K562 (cell line): ENCODE data around the gene TPRG1L. TPM values are rescaled to one million over a fixed set of nuclear protein-coding genes. Genes with fewer than 3 reads are reported as not detected.

Experiments
- ATF4 ChIP-seq: fragments of 450-650 bp; formaldehyde crosslinking; IDR thresholded peaks from 2 replicates; pipeline ENCODE4 v1.4.0; 2022; ENCODE audit warnings: mild to moderate bottlenecking, moderate library complexity
- CHD2 ChIP-seq: IDR thresholded peaks from 2 replicates; pipeline ENCODE4 v1.6.1; 2011; ENCODE audit warnings: low read depth, low read length
- ETV1 ChIP-seq: fragments of 450-650 bp; conservative IDR thresholded peaks from 2 replicates; pipeline ENCODE4 v1.6.1; 2016; ENCODE audit warnings: missing genetic modification characterization, control low read depth, low read depth, missing compliant biosample characterization
- GTF2E2 ChIP-seq: fragments of 200-800 bp; sonication (Bioruptor generic); IDR thresholded peaks from 2 replicates; pipeline ENCODE4 v1.6.1; 2016; ENCODE audit warnings: missing genetic modification characterization, missing compliant biosample characterization
- HMG20A ChIP-seq: fragments of 450-650 bp; formaldehyde crosslinking; conservative IDR thresholded peaks from 2 replicates; pipeline ENCODE4 v1.4.0; 2020; ENCODE audit warnings: mild to moderate bottlenecking, mixed read lengths
- NFIX ChIP-seq: fragments of 250-450 bp; sonication (Bioruptor Pico); IDR thresholded peaks from 2 replicates; pipeline ENCODE4 v1.4.0; 2020; ENCODE audit warnings: low read depth, mild to moderate bottlenecking, moderate library complexity
- RFX5 ChIP-seq: IDR thresholded peaks from 2 replicates; pipeline ENCODE4 v1.6.1; 2011; ENCODE audit warnings: low read depth, mild to moderate bottlenecking, improper control_type of control experiment, low read length
- SNRNP70 ChIP-seq: fragments of 200-400 bp; formaldehyde crosslinking; optimal IDR thresholded peaks from 2 replicates; pipeline ENCODE3; 2017; ENCODE audit warnings: low read depth, low read length
- SRF ChIP-seq, 2 experiments: fragments of 250-450, 450-650 bp in 1 of 2; sonication (Bioruptor Pico) in 1 of 2; sonication (generic) in 1 of 2; formaldehyde crosslinking; IDR thresholded peaks; 2 replicates each; pipeline versions ENCODE4 v1.5.0 to v1.5.1; 2020 to 2022; ENCODE audit warnings: mild to moderate bottlenecking in 1 of 2, missing genetic modification reagents in 1 of 2
- USF2 ChIP-seq: sonication (generic); formaldehyde crosslinking; IDR thresholded peaks from 2 replicates; pipeline ENCODE4 v1.5.0; 2020; ENCODE audit warnings: missing genetic modification reagents
- ZNF146 ChIP-seq: IDR thresholded peaks from one replicate; pipeline ENCODE4 v1.6.1; 2018; ENCODE audit warnings: missing compliant biosample characterization; ENCODE audit not compliant: unreplicated experiment
- ZNF24 ChIP-seq: fragments of 450-650 bp; IDR thresholded peaks from 2 replicates; pipeline ENCODE4 v1.6.1; 2016
- ZNF324 ChIP-seq: fragments of 250-450 bp; sonication (Bioruptor Pico); IDR thresholded peaks from 2 replicates; pipeline ENCODE4 v1.4.0; 2020; ENCODE audit warnings: mild to moderate bottlenecking
- ZNF561 ChIP-seq: fragments of 450-650 bp; formaldehyde crosslinking; conservative IDR thresholded peaks from 2 replicates; pipeline ENCODE4 v1.4.0; 2020; ENCODE audit warnings: mild to moderate bottlenecking, moderate library complexity
- polyA plus RNA-seq, 8 experiments: library from polyadenylated mRNA; depleted of rRNA in 4 of 8; stranded (reverse) in 5 of 8; unstranded in 3 of 8; fragments of >200 nt; fragmentation: Nextera tagmentation in 2 of 8; fragmentation: Illumina TruSeq in 1 of 8; extraction: Ambion mirVana in 2 of 8; extraction: Trizol in 1 of 8; gene quantifications; 2 replicates each; pipeline versions ENCODE4 v1.2.1 to v1.2.3, GENCODE V29; 2011 to 2014; ENCODE audit warnings: inconsistent platforms in 1 of 8, missing spikeins in 1 of 8
- total RNA-seq, 7 experiments: library from RNA; depleted of rRNA in 6 of 7; stranded (reverse); fragments of >200 nt in 6 of 7; fragmentation: Illumina TruSeq in 2 of 7; extraction: Trizol in 2 of 7; gene quantifications; 2 replicates each; pipeline versions ENCODE4 v1.2.1 to v1.2.3, GENCODE V29; 2011 to 2021; ENCODE audit warnings: low replicate concordance in 1 of 7
- TF ChIP-seq, protein P1 (sequence below): fragments of 250-450 bp; sonication (Bioruptor Pico); IDR thresholded peaks from 2 replicates; pipeline ENCODE4 v1.5.0; 2022; ENCODE audit warnings: mild to moderate bottlenecking
- TF ChIP-seq, protein P2 (sequence below): sonication (generic); formaldehyde crosslinking; IDR thresholded peaks from 2 replicates; pipeline ENCODE4 v1.8.1; 2023; ENCODE audit warnings: mild to moderate bottlenecking, missing genetic modification reagents
- TF ChIP-seq, protein P3 (sequence below): fragments of 450-650 bp; formaldehyde crosslinking; IDR thresholded peaks from 2 replicates; pipeline ENCODE4 v1.4.0; 2020; ENCODE audit warnings: mild to moderate bottlenecking, moderate library complexity
- TF ChIP-seq, protein P4 (sequence below): fragments of 200-800 bp; sonication (Bioruptor generic); IDR thresholded peaks from 2 replicates; pipeline ENCODE4 v1.6.1; 2017; ENCODE audit warnings: missing genetic modification characterization, missing compliant biosample characterization

The TPRG1L gene
- total and polyA plus RNA-seq, 9 of the 15 experiments (the other 6 are each of a cell fraction or from before 2014, with no cell fraction given): 1.6 to 11.0 (median 6.2) TPM

DNA sequence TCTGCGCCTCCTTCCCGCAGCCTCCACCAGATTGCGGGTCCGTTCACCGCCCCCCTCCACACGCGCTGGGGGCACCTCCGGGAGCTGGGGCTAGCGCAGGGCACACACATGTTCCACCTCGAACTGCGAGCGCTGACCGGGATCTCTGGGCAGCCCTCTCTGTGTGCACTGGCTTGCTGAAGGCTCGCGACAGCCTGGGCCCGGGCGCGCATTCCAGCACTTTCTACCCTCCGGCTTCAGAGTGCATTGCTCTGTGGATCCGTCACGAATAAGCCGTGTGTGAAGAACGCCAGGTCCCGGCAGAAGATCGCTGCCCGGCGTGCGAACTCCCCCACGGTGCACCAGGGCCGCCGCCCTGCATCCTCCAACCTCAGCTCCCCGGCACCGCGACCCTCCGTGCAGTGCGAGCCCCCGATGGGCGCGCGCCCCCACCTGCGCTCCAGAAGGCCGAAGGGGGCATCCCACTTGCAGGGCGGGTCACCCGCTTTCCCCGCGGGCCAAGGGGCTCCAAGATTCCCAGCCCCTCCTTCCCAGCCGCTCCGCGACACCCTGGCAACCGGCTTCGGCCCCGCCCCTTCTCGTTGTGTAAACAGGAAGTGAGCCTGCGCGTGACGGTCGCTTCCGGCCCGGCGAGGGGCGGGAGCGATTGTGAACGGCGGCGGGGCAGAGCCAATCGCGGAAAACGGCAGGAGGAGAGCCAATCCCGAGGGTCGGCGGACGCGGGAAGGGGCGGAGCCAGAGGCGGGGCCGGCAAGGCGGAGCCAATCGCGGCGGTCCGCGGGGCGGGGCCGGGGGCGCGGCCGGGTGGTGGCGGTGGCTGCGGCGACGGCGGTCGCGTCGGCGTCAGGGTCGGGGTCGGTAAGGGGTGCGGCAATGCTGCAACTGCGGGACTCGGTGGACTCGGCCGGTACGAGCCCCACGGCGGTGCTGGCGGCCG, at the start of gene TPRG1L (continued):
- TF ChIP-seq, protein P1, sequence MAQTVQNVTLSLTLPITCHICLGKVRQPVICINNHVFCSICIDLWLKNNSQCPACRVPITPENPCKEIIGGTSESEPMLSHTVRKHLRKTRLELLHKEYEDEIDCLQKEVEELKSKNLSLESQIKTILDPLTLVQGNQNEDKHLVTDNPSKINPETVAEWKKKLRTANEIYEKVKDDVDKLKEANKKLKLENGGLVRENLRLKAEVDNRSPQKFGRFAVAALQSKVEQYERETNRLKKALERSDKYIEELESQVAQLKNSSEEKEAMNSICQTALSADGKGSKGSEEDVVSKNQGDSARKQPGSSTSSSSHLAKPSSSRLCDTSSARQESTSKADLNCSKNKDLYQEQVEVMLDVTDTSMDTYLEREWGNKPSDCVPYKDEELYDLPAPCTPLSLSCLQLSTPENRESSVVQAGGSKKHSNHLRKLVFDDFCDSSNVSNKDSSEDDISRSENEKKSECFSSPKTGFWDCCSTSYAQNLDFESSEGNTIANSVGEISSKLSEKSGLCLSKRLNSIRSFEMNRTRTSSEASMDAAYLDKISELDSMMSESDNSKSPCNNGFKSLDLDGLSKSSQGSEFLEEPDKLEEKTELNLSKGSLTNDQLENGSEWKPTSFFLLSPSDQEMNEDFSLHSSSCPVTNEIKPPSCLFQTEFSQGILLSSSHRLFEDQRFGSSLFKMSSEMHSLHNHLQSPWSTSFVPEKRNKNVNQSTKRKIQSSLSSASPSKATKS (CRISPR knock-in tag): no peak
- TF ChIP-seq ATF4 (no peak), USF2 (CRISPR knock-in tag) (peak; percentile 85), CHD2 (peak; percentile 66), SNRNP70 (no peak), ZNF324 (no peak), GTF2E2 (tag) (no peak), ETV1 (tag) (peak; percentile 85), RFX5 (no peak), HMG20A (no peak), ZNF561 (no peak), ZNF146 (no peak), SRF (CRISPR knock-in tag; IDR thresholded peaks at IDR 0.05) (no peak), NFIX (CRISPR knock-in tag) (no peak), ZNF24 (no peak)
- TF ChIP-seq, protein P2, sequence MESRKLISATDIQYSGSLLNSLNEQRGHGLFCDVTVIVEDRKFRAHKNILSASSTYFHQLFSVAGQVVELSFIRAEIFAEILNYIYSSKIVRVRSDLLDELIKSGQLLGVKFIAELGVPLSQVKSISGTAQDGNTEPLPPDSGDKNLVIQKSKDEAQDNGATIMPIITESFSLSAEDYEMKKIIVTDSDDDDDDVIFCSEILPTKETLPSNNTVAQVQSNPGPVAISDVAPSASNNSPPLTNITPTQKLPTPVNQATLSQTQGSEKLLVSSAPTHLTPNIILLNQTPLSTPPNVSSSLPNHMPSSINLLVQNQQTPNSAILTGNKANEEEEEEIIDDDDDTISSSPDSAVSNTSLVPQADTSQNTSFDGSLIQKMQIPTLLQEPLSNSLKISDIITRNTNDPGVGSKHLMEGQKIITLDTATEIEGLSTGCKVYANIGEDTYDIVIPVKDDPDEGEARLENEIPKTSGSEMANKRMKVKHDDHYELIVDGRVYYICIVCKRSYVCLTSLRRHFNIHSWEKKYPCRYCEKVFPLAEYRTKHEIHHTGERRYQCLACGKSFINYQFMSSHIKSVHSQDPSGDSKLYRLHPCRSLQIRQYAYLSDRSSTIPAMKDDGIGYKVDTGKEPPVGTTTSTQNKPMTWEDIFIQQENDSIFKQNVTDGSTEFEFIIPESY (CRISPR knock-in tag): no peak
- TF ChIP-seq, protein P3, sequence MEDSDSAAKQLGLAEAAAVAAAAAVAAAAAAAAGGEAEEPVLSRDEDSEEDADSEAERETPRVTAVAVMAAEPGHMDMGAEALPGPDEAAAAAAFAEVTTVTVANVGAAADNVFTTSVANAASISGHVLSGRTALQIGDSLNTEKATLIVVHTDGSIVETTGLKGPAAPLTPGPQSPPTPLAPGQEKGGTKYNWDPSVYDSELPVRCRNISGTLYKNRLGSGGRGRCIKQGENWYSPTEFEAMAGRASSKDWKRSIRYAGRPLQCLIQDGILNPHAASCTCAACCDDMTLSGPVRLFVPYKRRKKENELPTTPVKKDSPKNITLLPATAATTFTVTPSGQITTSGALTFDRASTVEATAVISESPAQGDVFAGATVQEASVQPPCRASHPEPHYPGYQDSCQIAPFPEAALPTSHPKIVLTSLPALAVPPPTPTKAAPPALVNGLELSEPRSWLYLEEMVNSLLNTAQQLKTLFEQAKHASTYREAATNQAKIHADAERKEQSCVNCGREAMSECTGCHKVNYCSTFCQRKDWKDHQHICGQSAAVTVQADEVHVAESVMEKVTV: no peak
- TF ChIP-seq, protein P4, sequence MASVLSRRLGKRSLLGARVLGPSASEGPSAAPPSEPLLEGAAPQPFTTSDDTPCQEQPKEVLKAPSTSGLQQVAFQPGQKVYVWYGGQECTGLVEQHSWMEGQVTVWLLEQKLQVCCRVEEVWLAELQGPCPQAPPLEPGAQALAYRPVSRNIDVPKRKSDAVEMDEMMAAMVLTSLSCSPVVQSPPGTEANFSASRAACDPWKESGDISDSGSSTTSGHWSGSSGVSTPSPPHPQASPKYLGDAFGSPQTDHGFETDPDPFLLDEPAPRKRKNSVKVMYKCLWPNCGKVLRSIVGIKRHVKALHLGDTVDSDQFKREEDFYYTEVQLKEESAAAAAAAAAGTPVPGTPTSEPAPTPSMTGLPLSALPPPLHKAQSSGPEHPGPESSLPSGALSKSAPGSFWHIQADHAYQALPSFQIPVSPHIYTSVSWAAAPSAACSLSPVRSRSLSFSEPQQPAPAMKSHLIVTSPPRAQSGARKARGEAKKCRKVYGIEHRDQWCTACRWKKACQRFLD (CRISPR knock-in tag): no peak
